HPDE6-E6E7 (cell line): Measurements from ENCODE around the gene VAV2.

Experiments used
- DNase-seq: peaks from one replicate; pipeline ENCODE4 v3.0.0; 2011; ENCODE audit warnings: missing footprints; ENCODE audit errors: extremely low spot score

Gene VAV2, protein sequence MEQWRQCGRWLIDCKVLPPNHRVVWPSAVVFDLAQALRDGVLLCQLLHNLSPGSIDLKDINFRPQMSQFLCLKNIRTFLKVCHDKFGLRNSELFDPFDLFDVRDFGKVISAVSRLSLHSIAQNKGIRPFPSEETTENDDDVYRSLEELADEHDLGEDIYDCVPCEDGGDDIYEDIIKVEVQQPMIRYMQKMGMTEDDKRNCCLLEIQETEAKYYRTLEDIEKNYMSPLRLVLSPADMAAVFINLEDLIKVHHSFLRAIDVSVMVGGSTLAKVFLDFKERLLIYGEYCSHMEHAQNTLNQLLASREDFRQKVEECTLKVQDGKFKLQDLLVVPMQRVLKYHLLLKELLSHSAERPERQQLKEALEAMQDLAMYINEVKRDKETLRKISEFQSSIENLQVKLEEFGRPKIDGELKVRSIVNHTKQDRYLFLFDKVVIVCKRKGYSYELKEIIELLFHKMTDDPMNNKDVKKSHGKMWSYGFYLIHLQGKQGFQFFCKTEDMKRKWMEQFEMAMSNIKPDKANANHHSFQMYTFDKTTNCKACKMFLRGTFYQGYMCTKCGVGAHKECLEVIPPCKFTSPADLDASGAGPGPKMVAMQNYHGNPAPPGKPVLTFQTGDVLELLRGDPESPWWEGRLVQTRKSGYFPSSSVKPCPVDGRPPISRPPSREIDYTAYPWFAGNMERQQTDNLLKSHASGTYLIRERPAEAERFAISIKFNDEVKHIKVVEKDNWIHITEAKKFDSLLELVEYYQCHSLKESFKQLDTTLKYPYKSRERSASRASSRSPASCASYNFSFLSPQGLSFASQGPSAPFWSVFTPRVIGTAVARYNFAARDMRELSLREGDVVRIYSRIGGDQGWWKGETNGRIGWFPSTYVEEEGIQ

DNA sequence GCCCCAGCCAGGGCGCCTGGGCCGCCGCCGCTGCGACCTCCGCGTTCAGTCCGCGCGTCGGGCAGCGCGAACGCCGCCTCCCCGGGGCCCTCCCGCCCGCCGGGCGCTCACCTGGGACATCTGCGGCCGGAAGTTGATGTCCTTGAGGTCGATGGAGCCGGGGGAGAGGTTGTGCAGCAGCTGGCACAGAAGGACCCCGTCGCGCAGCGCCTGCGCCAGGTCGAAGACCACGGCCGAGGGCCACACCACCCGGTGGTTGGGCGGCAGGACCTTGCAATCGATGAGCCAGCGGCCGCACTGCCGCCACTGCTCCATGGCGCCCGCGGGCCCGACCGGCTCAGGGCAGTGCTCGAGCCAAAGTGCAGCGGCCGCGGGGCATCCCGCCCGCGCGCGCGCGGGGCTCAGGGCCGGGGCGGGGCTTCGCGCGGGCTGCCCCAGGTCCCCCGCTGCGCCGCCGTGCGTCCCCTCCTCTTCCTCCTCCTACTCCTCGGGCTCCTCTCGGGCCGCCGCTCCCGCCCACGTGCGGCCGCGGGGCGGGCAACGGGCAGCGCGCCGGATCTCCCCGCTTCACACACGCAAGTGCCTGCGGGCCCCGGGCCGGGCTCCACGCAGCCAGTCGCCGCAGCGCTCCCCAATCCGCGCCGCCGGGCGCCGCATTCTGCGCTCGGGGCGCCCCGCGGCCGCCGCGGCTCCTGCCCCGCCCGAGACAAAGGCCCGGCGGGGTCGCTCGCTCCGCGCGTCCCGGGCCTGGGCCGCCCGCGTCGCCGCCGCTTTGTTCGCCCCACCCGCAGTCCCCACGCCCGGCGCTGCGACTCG lies at the start of gene VAV2:
Gene VAV2, minus strand, starts transcription at position 361 of the 816 bp plus-strand sequence. Its CDS starts 46 bp downstream, at position 315.
- no peak for DNase-seq

DNA sequence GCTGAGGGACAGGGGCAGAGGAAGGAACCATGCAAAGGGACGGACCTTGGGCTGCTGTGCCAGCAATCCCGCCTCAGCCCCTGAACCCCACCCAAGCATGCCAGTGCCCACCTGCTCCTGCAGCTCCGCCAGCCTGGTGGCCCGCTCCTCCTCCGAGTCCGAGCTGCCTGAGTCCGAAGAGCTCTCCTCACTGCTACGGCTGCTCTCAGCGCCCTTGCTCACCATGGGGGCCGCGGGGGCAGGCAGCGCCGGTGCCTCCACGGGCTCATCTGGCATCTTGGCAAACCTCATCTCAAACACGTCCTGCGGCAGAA lies 49.5 kb upstream of the VAV2 start:
- no peak for DNase-seq

DNA sequence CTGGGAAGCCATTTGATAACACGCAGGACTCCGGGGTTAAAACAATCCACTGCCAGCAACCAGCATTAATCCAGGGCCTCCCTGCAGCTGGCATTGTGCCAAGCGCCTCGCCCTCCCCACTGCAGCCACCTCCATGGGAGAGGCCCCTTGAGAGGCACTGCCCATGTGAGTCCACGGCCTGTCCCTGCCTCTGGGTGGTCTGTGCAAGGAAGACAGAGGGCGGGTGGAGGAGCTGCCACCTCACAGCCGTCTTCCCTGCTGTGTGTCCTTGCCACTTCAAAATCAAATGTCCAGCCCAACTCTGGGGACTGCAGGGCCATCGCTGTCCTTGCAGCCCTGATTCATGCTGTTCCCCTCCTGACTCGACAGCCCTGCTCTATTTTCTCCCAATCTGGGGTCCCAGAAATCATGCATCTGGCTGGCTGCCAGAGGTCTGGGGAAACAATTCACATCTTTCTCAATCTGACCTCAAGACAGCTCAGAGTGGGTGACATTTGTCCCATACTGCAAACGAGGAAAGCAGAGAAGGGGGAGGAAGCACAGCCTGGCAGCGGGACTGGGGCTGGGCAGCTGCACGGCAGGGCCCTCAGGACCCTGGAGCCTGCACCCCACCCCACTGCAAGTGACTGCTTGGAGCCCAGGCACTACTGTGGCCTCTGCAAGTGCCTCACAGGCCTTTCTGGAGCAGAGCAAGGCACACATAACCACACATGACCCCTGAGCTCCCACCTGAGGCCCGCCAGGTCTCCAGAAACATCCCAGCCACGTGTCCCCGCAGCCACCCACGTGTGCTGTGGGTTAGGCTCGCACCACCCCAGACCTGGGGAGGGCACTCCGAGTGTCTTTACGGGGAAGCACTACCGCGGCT lies 48.9 kb upstream of the VAV2 start:
- DNase-seq: no peak

DNA sequence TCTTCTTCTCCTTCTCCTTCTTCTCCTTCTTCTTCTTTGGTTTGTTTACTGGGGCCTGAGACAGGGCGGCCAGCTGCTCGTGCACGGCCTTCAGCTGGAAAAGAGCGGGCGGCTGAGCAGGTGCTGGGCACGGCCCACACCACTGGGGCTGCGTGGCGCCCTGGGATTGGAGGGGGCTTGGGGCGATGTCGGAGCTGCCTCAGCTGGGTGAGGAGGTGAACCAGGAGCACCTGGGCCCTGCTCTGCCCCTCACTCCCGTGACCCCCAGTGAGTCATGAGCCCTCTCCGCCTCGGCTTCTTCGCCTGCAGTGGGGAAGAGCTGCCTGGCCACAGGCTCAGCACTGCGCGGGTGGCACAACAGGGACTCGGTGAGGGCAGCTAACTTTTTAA lies 48.0 kb upstream of the VAV2 start:
- DNase-seq: no peak

DNA sequence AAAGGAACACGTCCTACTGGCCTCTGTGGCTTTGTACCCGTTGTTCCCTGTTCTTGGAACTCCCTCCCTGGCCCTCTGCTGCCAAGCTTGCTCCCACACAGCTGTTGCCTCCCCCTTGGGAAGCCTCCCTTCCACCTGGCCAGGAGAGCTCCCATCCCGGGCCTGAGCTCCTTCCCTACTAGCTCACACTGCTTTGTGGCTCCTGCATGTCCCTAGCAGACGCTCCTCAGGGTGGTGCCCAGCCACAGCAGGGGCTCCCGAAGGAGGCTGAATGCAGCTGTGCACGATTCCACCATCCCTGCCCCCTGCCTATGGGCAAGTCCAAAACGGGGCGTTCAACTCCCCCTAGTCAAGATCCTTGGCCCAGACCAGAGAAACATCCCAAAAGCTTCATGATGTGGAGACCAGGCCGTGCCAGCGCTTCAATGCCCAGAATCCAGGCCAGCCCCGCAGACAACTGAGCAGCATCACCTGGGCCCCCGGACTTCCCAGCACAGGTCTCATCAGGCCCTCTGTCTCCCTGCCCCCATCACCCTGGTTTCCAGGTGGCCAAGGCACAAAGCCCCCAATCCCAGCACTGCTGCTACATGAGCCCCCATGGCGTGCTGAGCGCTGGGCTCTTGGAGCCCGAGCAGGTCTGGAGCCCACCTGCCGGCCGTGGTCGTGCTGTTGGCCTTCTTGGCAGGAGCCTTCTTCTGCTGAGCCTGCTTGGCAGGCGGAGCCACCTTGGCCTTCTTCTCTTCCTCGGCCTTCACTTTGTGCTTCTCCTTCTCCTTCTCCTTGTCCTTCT lies 47.5 kb upstream of the VAV2 start:
- DNase-seq: no peak

DNA sequence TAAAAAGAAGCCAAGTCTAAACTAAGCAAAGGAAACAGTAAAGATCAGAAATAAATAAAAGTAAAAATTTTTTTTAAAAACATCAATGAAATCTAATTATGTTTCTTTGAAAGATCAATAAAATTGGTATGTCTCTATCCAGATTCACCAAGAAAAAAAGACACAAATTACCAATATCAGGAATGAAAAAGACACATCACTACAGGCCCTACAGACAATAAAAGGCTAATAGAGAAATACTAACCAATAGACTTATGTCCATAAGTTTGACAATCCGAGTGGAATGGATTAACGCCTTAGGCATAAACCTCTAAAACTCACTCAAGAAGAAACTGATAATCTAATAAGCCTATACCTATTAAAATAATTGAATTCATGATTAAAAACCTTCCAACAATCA lies 45.5 kb upstream of the VAV2 start:
- no peak for DNase-seq

DNA sequence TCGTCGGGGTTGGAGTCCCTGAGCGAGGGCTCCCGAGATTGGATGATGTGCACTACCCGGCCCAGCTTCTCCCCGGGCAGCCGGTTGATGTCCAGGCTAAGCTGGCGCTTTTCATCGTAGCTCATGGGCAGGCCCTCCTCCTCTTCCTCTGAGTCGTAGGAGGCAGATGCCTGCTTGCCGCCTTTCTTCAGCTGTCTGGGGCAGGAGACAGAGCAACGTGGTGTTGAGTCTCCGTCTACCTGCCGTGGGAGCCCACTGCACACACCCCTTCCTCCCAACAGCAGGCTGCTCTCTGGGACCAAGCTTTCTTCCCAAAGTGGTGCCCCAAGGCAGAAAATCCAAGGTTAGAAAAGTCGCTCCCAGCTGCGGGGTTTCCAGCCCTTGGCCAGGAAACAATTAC lies 44.0 kb upstream of the VAV2 start:
- DNase-seq: no peak

DNA sequence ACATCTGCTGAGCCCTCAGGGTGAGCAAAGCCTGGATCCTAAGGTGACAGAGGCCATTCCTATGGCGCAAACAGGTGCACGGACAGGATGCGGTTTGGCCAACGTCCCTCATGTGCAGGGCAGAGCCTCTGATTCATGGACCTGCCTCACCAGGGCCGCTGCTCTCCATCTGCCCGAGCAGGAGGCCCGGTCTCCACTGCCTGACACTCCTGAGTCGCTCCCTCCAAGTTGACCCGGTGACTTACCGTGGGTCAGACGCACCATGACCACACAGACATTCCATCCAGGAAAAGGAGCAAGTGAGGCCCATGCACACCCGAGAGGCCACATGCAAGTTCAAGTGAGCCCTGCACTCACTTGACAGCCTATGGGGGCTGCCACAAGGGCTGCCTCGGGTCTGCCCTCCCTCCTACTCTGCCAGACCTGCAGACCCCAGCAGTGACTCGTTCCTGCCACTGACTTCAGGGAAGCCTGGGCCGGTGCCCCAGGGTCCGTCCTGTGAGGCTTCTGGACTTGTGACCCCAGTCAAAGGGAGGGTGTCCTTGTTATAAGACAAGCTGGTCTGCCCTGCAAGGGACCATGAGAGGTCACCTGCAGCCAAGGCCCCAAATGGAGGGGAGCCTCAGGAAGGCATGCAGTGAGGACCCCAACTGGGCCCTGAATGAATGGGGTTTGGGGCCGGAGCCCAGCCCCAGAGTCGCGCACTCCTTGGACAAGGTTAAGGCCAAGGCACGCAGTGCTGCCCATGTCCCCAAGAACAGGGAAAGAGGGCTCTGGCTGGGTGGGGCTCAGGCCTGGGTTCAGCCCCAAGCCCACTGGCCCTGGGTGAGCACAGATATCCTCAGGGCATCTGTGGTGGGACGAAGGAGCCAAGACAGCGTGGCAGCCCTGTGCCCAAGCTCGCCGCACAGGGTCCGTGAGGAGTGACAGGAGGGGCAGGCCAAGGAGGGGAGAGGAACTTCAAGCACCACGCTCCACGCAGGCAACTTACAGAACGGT lies 43.2 kb upstream of the VAV2 start:
- DNase-seq: no peak

DNA sequence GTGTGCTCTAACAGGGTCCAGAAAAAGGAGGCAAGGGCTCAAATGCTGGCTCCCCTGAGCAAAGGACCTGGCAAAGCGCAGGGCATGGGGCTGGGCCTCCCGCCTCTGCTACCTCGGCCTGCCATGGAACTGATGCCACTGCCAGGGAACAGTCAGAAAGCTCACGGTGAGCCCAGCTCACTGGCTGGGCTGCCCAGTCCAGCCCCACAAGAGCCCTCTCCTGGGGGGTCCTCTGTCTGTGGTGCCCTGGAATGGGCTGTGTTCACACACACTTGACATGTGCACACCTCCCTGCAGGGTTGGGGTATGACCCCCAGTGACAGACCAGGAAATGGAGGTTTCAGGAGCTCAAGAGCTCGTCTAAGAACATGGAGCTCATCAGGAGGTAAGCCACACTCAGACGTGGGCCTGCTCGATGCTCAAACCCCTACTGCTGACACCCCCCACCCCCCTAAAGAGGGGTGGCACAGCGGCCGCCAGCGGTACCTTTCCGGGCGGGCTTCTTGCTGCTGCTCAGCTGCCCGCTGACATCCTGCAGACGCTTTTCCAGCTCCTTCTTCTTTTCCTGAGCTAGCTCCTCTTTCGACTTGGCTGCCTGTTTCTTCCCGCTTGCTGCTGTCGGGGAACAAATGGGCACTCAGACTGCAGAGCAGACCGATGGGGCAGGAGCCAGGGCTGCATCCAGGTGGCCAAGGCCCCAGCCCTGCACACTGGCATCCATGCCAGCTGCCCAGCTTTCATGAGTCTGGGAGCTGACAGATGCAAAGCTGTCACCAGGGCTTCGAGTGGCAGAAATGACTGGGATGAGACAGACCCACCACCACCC lies 42.3 kb upstream of the VAV2 start:
- DNase-seq: no peak

DNA sequence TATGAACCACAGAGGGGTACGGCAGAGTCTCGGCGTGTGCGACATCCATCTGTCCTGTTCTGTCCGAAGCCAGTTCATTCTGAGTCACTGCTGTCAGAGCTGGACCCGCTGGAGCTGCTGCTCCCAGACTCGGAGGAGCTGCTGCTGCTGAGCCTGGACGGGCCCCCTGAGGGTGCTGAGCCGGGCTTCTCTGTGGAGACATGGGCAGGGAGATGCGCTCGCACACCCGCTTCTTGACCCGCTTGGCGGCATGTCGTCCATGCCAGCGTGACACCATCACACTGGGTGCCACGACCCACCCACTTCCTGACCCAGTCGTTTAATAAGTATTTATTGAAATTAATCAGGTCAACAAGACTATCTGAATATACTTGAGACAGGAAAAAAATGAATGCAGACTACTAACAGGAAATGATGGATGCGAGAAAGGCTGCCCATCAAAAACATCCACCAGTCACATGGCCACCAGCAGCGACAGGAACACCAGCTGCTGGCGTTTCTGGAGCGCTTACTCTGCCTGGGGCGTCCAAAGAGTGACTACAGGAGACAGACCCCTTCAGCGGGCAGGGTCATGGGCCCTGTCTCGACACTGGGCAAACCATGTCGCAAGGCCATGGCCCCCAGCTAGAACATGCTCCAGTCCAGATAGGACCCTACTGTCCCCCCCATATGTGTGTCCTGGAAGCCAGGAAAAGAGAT lies 41.5 kb upstream of the VAV2 start:
- DNase-seq: no peak

DNA sequence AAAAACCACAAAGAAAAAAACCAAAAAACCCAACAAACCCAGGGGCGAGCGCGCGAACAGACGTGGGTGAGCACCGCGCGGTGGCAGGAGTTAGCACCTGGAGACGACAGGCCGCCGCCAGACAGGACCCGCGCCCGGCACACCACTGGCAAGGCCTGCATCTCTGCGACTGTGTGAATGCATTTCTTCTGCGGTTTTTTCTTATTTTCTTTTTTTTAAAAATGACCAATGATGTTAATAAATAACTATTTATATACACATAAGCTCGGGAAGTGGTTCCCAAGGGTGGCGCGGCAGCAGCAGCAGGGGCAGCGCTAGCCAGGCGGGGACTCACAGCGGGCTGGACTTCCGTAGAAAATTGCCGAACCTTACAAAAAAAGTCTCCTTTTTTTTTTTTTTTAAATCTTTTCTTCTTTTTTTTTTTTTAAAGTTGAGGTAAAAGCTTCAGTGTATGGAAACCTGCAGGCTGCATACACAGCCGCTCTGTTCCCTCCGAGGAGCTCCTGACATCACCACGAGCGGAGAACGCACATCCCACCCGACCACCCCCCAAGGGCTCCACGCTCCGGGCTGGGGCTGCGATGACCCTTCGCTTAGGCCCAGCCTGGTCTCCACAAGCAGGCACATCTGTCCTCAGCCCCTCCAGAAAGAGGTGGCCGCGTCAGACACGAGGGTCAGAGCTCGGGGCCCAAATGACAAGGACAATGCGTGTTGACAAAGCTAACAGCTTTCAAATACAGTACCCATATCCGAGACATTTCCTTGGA lies 40.5 kb upstream of the VAV2 start:
- no peak for DNase-seq

DNA sequence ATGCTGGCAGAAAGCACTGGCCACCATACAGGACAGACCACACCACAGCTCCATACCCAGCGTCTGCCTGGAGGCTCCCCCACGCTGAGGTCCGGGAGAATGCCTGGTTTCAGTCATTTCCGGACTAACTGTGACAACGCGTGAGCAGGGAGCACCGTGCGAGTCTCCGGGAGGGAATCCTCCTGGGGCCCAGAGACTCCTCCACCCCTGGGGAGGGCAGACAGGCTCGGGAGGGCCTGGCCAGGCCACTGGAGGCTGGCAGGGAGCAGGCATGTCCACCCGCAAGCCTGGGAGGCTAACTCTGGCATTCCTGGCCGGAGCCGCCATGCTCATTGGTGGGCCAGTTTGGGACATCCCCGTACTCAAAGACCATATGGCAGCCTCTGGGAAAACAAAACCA lies 39.7 kb upstream of the VAV2 start:
- no peak for DNase-seq

DNA sequence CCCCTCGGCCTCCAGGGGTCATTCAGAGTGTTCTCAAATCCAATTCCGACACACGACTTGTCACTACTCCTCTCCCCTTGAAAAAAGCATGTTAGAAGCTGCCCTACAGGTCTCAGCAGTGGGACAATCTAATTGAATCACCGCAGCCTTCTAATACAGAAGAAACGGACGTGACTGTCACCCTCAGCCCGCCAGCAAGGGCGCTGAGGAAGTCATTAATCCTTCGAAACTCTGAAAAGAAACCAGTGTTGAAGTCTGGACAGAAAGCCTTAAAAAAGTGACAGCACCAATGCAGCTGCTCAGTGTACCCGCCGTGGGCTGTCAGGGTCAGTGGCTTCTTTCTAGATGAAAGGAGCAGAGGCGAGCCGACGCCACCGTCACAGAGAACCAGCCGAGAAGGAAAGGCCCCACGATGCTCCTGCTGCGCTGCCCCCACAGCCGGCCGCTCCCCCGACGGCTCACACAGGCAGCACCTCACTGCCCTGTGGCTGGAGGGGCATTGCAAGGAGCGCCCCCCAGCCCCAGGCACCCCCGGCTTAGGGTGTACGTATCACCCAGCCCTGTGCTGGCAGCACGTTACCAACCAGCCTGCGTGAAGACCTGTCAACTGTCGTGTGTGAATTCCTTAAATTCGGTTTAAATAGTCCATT lies 38.8 kb upstream of the VAV2 start:
- DNase-seq: no peak

DNA sequence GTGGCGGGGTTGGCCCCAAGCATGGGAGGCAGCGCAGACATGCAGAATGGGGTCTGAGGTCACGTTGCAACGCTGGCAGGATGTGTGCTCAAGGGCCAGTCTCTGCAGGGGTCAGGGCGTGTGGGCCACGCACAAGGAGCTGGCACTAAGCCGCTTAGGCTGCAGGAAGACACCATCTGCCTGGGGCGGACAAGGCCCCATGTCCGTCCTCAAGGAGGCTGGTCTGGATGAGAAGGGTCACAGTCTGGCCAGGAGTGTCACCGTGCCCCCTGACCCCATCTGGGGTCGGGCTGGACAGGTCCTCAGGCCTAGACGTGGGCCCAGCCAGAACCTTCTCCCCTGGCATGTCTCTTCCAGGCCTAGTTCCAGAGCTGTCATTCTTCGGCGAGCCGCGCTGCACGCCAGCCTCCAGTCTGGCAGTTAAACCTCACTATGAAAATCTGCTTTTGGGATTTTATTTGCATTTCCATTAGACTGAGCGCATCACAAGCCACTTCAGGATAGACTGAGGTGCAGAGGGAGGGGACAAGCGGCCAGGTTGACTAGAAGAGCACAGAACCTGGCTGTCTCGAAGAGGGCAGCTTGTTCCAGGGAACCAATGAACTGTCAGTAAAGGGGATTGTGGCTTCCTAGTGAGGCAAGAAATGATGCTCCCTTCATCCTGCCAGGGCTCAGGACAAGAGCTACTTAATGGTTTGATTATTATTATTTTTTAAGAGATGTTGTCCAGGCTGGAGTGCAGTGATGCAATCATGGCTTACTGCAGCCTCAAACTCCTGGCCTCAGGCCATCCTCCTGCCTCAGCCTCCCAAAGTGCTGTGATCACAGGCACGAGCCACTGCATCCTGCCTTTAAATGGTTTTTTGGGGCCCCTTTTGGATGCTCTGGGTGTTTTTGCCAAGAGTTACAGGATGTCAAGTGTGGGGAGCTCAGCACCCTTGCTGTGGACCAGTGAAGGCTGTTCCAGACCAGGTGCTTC lies 37.4 kb upstream of the VAV2 start:
- no peak for DNase-seq

DNA sequence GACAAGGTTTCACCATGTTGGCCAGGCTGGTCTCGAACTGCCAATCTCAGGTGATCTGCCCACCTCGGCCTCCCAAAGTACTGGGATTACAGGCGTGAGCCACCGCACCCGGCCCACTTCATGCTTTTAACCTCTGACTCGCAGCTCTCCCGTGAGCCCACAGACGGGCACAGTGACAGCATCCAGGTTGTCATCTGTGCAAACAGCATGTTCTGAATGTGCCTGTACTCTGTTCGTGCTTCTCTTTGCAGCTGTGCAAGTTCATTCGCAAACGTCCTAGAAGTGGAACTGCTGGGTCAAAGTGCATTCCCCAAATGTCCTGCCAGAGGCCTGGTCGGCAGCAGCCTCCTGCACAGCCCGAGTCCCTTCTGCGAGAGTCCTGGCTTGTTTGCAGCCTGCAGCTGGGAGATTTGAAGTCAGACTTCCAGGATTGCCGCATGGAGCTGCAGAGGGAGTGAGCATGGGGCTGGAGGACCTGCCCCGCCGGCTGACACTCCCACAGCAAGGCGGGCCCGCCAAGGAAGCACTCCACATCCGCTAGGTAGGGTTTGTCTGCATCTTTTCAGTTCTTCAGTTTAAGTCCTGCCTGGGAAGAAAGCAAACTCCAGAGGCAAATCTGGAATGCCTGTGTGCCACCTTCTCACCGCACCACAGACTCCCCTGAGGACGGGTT lies 36.6 kb upstream of the VAV2 start:
- DNase-seq: no peak
